DND-41 (cell line): ENCODE results near the gene BBS1.

ENCODE experiments used
- ATAC-seq: fragments of 200-7000 bp; cut with Tn5 transposase; 3 replicates; pipeline ENCODE4 v1.9.1; 2021; ENCODE audit warnings: low read depth; ENCODE audit not compliant: insufficient read depth
- DNase-seq: peaks from one replicate; pipeline ENCODE4 v3.0.0-alpha.2; 2020
- H2AFZ ChIP-seq: 2 replicates; pipeline ENCODE4 v1.6.0; 2012; ENCODE audit warnings: low read depth, low read length
- H3K27ac ChIP-seq: 2 replicates; pipeline ENCODE4 v1.5.1; 2012; ENCODE audit warnings: low read length, inconsistent platforms
- H3K27me3 ChIP-seq: fragments of 200-600 bp; sonication (generic); 2 replicates; pipeline ENCODE4 v1.6.0; 2012; ENCODE audit warnings: low read length, mild to moderate bottlenecking, inconsistent platforms; ENCODE audit not compliant: insufficient read depth, poor library complexity
- H3K36me3 ChIP-seq: 2 replicates; pipeline ENCODE4 v1.5.1; 2012; ENCODE audit warnings: low read length, inconsistent platforms; ENCODE audit not compliant: insufficient read depth
- H3K4me1 ChIP-seq: 2 replicates; pipeline ENCODE4 v1.5.1; 2012; ENCODE audit warnings: mild to moderate bottlenecking, low read length; ENCODE audit not compliant: insufficient read depth
- H3K4me2 ChIP-seq: 2 replicates; pipeline ENCODE4 v1.6.0; 2012; ENCODE audit warnings: mild to moderate bottlenecking, moderate library complexity, low read length, inconsistent platforms; ENCODE audit not compliant: insufficient read depth
- H3K4me3 ChIP-seq, 2 experiments: fragments of 200-600 bp in 1 of 2; shearing (Covaris generic) in 1 of 2; 2 replicates each; pipeline ENCODE4 v1.5.1; 2012 to 2016; ENCODE audit warnings: inconsistent platforms in 2 of 2, low read length in 2 of 2, mild to moderate bottlenecking in 2 of 2, low read depth in 1 of 2, moderate library complexity in 1 of 2
- H3K79me2 ChIP-seq: 2 replicates; pipeline ENCODE4 v1.6.0; 2012; ENCODE audit warnings: low read length, inconsistent platforms; ENCODE audit not compliant: insufficient read depth
- H3K9ac ChIP-seq: 2 replicates; pipeline ENCODE4 v1.6.0; 2012; ENCODE audit warnings: low read depth, mild to moderate bottlenecking, inconsistent platforms, low read length, moderate library complexity
- H3K9me3 ChIP-seq: 2 replicates; pipeline ENCODE4 v1.5.1; 2012; ENCODE audit warnings: low read length, moderate library complexity, mild to moderate bottlenecking, inconsistent platforms; ENCODE audit not compliant: insufficient read depth, severe bottlenecking
- H4K20me1 ChIP-seq: 2 replicates; pipeline ENCODE4 v1.6.0; 2012; ENCODE audit warnings: low read length; ENCODE audit not compliant: insufficient read depth
- EZH2 ChIP-seq: IDR thresholded peaks from 3 replicates; pipeline ENCODE4 v1.6.1; 2012; ENCODE audit warnings: borderline replicate concordance, low read depth, mild to moderate bottlenecking, moderate library complexity, low read length, inconsistent platforms; ENCODE audit not compliant: severe bottlenecking
- TF ChIP-seq, protein P1 (sequence below): IDR thresholded peaks from 2 replicates; pipeline ENCODE4 v1.5.1; 2012; ENCODE audit warnings: borderline replicate concordance, low read length, moderate library complexity, mild to moderate bottlenecking; ENCODE audit not compliant: poor library complexity, severe bottlenecking; ENCODE audit errors: extremely low read depth

Gene BBS1

GRCh38 chr11:66495401-66495854, 15.0 kb upstream of the BBS1 start:
- Histone ChIP-seq H3K79me2 (no peaks in the 10 kb centered on the region), H3K27ac (no peak overlapping the region), H2AFZ (no peak overlapping the region), H3K27me3 (no peaks in the 10 kb centered on the region), H3K4me3 (no peak overlapping the region), H3K36me3 (peaks cover 65% of the 10 kb centered on the region), H3K9ac (no peak overlapping the region), H4K20me1 (peaks cover 6% of the 10 kb centered on the region), H3K4me2 (no peak overlapping the region), H3K4me1 (no peaks in the 10 kb centered on the region), H3K9me3 (no peaks in the 10 kb centered on the region)
- ATAC-seq = no peak
- no peak for DNase-seq
- TF ChIP-seq, protein P1, sequence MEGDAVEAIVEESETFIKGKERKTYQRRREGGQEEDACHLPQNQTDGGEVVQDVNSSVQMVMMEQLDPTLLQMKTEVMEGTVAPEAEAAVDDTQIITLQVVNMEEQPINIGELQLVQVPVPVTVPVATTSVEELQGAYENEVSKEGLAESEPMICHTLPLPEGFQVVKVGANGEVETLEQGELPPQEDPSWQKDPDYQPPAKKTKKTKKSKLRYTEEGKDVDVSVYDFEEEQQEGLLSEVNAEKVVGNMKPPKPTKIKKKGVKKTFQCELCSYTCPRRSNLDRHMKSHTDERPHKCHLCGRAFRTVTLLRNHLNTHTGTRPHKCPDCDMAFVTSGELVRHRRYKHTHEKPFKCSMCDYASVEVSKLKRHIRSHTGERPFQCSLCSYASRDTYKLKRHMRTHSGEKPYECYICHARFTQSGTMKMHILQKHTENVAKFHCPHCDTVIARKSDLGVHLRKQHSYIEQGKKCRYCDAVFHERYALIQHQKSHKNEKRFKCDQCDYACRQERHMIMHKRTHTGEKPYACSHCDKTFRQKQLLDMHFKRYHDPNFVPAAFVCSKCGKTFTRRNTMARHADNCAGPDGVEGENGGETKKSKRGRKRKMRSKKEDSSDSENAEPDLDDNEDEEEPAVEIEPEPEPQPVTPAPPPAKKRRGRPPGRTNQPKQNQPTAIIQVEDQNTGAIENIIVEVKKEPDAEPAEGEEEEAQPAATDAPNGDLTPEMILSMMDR = no peak

- Histone ChIP-seq H2AFZ (no peak overlapping the region), H3K27me3 (no peaks in the 10 kb centered on the region), H3K4me3 (no peak overlapping the region), H3K27ac (no peak overlapping the region), H3K9ac (no peak overlapping the region), H3K36me3 (peaks cover 62% of the 10 kb centered on the region), H3K9me3 (no peaks in the 10 kb centered on the region), H3K79me2 (no peaks in the 10 kb centered on the region), H3K4me1 (no peaks in the 10 kb centered on the region), H3K4me2 (no peak overlapping the region), H4K20me1 (peaks cover 6% of the 10 kb centered on the region)
- TF ChIP-seq EZH2 = no peak
- TF ChIP-seq, protein P1 = no peak
- DNase-seq (no peak), ATAC-seq (no peak)
Observed at GRCh38 chr11:66497206-66497605, 13.2 kb upstream of the BBS1 start.

- Histone ChIP-seq H3K4me2 (no peak overlapping the region), H3K4me1 (no peaks in the 10 kb centered on the region), H4K20me1 (no peaks in the 10 kb centered on the region; the same call in none of the 2 replicates), H3K9me3 (no peaks in the 10 kb centered on the region), H3K4me3 (no peak overlapping the region), H3K27me3 (no peaks in the 10 kb centered on the region), H3K27ac (no peak overlapping the region), H3K79me2 (no peaks in the 10 kb centered on the region), H3K36me3 (peaks cover 49% of the 10 kb centered on the region), H3K9ac (no peak overlapping the region), H2AFZ (no peak overlapping the region)
- no peak for ATAC-seq
- TF ChIP-seq EZH2 = no peak
- TF ChIP-seq, protein P1 = no peak
- DNase-seq = no peak
Observed at GRCh38 chr11:66498506-66498905, 11.9 kb upstream of the BBS1 start.

DNA sequence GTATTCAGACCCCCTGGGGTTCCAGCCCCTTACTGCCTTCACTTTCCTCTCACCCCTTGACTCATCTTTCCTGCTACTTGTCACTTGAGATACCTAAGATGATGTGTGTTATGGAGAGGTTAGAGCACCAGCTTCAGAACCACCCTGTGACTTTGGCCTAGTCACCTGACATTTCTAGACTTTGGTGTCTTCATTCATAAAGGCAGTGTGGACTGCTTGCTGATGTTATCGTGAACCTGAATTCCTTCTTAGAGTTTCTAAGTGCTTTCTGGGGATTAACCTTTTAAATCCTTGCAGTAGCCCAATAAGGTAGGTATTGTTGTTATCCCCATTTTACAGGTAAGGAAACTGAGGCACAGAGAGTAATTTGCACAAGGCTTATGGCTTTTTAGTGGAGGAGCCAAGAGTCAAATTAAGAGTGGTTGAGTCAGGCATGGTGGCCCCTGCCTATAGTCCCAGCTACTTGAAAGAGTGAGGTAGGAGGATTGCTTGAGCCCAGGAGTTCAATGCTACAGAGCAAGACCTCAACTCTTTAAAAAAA, 5.1 kb upstream of the BBS1 start:
- Histone ChIP-seq H3K4me2 (no peak overlapping the region), H3K79me2 (no peaks in the 10 kb centered on the region), H2AFZ (no peak overlapping the region), H3K9me3 (no peaks in the 10 kb centered on the region), H4K20me1 (no peaks in the 10 kb centered on the region), H3K27me3 (no peaks in the 10 kb centered on the region), H3K36me3 (peaks cover 35% of the 10 kb centered on the region), H3K9ac (no peak overlapping the region), H3K4me3 (no peak overlapping the region), H3K4me1 (peaks cover 9% of the 10 kb centered on the region), H3K27ac (no peak overlapping the region)
- ATAC-seq (no peak), DNase-seq (no peak)
- TF ChIP-seq, protein P1 = no peak
- TF ChIP-seq EZH2 = no peak
